ENCODE measurements around the gene RMRP.

Gene RMRP

DNA sequence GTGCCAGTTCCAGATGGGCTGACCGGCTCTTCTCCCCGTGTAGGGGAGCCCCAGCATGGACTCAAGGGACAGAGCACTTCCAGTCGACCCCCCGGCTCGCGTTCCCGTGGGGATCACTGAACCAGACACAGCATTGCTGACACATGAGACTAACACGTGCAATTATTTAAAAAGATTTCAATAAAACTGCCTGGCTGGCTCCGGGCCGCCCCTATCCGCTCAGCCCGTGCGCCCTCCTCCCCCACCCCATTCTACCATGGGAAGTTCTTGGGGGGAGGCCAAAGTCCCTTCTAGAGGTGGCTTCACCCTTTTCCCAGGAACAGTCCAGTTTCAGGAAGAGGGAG lies 48.0 kb downstream of the RMRP start:
- no peak for DNase-seq (ENCODE audit: low read depth)

- DNase-seq (ENCODE audit: low read depth), result no peak
Observed at GRCh38 chr9:35609001-35609819, 48.6 kb downstream of the RMRP start.

DNA sequence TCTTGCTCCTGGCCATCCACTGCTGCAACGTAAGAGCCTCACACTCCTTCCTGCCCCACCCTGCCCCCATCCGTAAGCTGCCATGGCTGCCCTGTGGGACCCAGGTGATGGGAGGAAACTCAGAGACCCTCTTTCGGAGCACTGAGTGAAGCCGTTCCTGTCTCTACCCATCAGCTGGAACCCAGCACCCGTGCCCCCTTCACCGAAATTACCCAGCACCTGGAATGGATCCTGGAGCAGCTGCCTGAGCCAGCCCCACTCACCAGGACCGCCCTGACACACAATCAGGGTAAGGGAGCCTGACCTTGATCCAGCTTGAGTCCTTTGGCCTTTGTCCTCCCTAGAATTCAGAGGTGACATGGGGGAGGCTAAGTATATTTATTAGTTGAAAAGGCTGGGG lies 49.6 kb downstream of the RMRP start:
- no peak for DNase-seq (ENCODE audit: low read depth)

All from fibroblast of gingiva (primary cell).